Astrocyte (in vitro differentiated cells and primary cell): ENCODE measurements around the gene LIPT2.

Experiments used
- CTCF ChIP-seq: IDR thresholded peaks from 2 replicates; pipeline ENCODE4 v1.5.1; 2011; ENCODE audit warnings: low read depth, mild to moderate bottlenecking, inconsistent platforms, low read length, moderate library complexity; ENCODE audit not compliant: insufficient read depth
- EZH2 ChIP-seq: IDR thresholded peaks from 2 replicates; pipeline ENCODE4 v1.6.1; 2012; ENCODE audit warnings: mild to moderate bottlenecking, low read length, inconsistent platforms; ENCODE audit not compliant: insufficient read depth

GRCh38 chr11:74449369-74449931, 44.1 kb downstream of the LIPT2 start:
- peak; percentile 85 for TF ChIP-seq CTCF
- TF ChIP-seq EZH2, result no peak
